ENCODE results near the gene OR2K2. TPM values are rescaled to one million over a fixed set of nuclear protein-coding genes. Genes with fewer than 3 reads are reported as not detected.

OR2K2 gene, protein sequence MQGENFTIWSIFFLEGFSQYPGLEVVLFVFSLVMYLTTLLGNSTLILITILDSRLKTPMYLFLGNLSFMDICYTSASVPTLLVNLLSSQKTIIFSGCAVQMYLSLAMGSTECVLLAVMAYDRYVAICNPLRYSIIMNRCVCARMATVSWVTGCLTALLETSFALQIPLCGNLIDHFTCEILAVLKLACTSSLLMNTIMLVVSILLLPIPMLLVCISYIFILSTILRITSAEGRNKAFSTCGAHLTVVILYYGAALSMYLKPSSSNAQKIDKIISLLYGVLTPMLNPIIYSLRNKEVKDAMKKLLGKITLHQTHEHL
- total RNA-seq, result not detected in 2 replicates

DNA sequence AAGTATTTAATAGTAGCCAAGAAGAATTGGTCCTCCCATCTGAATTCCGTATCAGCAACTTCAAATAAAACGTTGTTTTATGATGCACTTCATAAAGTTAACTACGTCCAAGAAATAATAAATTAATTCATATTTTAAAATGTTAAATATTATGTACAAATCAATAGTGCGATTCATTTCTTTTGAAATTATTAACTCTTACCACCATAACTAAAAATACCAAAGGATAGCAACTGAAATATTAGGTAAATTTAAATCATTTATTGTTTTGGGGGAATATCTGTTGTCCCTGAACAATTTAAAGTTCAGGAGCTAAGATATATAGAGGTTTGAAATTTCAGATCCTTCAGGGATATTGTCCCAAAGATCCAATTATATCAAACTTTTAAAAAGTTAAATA, at the start of gene OR2K2:
TSS of gene OR2K2 (minus strand) at position 101 of the 400 bp plus-strand sequence. CDS start 1,791 bp downstream, outside the sequence.
- no peak within 1 kb of the TSS for H3K4me3 ChIP-seq (ENCODE audit: low read depth, low read length)
- TF ChIP-seq, protein P1, sequence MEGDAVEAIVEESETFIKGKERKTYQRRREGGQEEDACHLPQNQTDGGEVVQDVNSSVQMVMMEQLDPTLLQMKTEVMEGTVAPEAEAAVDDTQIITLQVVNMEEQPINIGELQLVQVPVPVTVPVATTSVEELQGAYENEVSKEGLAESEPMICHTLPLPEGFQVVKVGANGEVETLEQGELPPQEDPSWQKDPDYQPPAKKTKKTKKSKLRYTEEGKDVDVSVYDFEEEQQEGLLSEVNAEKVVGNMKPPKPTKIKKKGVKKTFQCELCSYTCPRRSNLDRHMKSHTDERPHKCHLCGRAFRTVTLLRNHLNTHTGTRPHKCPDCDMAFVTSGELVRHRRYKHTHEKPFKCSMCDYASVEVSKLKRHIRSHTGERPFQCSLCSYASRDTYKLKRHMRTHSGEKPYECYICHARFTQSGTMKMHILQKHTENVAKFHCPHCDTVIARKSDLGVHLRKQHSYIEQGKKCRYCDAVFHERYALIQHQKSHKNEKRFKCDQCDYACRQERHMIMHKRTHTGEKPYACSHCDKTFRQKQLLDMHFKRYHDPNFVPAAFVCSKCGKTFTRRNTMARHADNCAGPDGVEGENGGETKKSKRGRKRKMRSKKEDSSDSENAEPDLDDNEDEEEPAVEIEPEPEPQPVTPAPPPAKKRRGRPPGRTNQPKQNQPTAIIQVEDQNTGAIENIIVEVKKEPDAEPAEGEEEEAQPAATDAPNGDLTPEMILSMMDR (conservative IDR thresholded peaks at IDR 0.05; ENCODE audit: low read depth, low read length), result no peak
- no peak for DNase-seq (ENCODE audit: low read depth)

DNA sequence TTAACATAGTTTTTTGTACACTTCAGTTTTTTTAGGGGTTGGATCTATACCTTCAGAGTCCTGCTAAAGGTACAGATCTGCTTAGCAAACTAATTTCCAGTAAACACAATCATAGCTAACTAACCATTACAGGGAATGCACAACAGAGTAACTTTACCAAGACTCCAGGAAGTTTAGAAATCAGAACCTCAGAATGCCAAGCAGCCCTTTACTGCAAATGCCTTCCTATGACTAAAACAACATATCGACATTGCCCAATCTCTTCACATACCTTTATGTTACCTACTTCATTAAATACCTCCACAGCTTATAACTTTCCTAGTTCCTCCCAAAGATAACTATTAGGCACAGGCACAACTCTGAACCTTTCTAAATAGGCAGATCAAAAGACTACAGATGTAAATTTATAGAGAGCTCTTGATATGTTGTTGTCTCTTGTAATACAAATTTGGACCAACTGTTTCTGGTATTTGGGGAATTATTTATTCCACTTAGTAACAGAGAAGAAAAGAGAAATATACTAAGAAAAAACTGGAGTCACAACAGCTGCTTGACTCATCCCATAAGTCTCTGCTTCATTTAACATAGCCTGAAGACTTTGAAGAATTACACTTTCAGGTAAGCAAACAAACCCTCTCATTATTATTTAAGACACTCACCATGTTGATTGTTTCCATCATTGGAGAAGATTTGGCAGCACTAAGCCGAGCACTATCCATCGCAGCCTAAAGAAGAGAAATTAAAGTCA, 46.0 kb upstream of the OR2K2 start:
- H3K4me3 ChIP-seq (ENCODE audit: low read depth, low read length), result no peak overlapping the region
- DNase-seq (ENCODE audit: low read depth), result no peak
- TF ChIP-seq, protein P1 (conservative IDR thresholded peaks at IDR 0.05; ENCODE audit: low read depth, low read length), result no peak

DNA sequence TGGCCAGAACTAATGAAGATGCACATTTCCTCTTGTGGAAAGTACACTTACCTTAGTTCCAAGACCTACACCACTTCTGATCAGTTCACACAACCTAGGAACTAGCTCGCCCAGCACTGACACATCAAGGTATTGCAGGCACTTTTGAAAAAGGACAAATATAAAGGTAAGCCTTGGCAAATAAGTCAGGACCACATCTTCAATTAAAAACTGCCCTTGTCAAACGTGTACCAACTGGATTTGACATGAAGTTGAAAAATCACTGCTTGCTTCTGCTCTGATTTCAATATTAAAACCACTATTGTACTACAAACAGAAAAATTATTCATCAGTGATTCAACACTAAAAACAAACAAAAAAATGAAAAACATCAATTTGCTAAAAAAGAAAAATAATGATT, 45.0 kb upstream of the OR2K2 start:
- TF ChIP-seq, protein P1 (conservative IDR thresholded peaks at IDR 0.05; ENCODE audit: low read depth, low read length), result no peak
- H3K4me3 ChIP-seq (ENCODE audit: low read depth, low read length), result no peak overlapping the region
- DNase-seq (ENCODE audit: low read depth), result no peak

DNA sequence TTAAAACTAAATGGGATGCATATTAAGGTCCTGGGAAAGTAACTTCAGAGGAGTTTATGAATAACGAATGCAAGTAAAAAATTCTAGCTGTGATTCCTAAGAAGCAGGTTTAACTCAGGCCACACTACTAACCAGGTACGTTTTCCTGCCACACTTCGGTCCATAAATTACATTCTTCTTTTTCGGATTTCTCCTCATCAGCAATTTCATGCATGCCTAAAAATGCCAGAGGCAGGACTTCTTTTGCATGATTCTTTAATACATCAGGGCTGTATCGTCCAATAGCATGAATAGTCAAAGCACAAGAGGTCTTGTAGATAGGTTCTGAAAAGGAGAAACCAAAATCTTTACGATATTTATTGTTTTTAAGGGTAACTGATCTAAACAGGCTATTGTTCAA, 42.3 kb upstream of the OR2K2 start:
- TF ChIP-seq, protein P1 (conservative IDR thresholded peaks at IDR 0.05; ENCODE audit: low read depth, low read length), result no peak
- no peak for DNase-seq (ENCODE audit: low read depth)

DNA sequence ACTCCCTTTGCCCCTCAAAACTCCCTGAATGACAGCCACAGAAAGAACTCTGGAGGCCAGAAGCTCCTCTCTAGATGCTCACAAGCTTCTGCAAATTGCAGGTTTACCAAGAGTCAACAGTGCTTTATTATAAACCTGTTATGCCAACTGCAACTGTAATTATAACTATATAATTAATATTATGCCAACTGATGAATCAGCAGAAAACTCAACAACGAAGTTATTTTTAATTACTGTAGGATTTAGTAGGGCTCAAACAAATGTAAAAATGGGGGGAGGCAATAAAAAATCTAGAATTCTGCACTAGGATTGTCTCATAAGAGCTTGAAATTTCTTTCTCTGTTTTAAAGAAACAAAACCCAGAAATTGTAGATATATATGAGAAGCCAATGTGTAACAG, 37.0 kb upstream of the OR2K2 start:
- TF ChIP-seq, protein P1 (conservative IDR thresholded peaks at IDR 0.05; ENCODE audit: low read depth, low read length), result no peak
- no peak for DNase-seq (ENCODE audit: low read depth)
- no peak overlapping the region for H3K4me3 ChIP-seq (ENCODE audit: low read depth, low read length)

More for the DNA sequence above, 42.3 kb upstream of the OR2K2 start:
- no peak overlapping the region for H3K4me3 ChIP-seq (ENCODE audit: low read depth, low read length)

DNA sequence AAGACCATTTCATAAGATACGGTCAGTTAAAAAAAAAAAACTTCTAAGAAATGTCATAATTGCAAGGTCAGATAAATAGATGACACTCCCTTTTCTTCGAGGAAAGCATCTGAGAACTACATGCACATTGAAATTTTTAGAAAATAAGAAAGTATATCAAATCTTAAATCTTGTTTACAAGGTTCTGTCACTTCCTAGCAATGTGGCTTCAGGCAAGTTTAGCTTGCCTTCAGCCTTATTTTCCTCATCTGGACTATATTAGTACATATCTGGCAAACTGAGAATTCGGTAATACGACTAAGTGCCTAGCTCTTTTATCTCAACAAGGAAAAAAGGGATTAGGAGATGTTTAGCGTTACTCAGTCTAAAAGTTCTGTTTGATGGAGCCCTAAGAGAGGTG, 32.5 kb upstream of the OR2K2 start:
- TF ChIP-seq, protein P1 (conservative IDR thresholded peaks at IDR 0.05; ENCODE audit: low read depth, low read length), result no peak
- DNase-seq (ENCODE audit: low read depth), result no peak
- H3K4me3 ChIP-seq (ENCODE audit: low read depth, low read length), result no peak overlapping the region

All from epithelial cell of proximal tubule (primary cell).